Hepatic stellate cell (primary cell): ENCODE results near the gene IL1RAPL1.

Source experiments
- DNase-seq: peaks from one replicate; pipeline ENCODE4 v3.0.0; 2011; ENCODE audit warnings: low spot score

IL1RAPL1 gene

DNA sequence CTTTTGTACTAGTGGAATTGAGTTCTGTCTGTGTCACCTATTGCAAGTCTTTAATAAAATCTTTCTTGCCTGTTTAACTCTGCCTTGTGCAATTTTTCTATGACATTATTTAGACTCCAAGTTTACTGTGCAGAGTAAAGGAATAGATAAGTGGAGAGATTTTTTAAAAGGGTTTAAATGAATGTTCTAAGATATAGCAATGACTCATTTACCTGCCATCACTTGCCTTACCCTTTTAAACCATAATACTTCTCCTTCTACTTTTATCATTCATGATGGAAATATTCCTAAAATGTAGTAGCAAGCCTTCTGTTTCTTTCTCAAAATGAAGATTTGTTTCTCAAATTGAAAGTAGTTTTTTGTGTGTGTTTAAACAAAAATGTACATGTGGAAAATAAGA is 845.3 kb downstream of the IL1RAPL1 start:
- no peak for DNase-seq

DNA sequence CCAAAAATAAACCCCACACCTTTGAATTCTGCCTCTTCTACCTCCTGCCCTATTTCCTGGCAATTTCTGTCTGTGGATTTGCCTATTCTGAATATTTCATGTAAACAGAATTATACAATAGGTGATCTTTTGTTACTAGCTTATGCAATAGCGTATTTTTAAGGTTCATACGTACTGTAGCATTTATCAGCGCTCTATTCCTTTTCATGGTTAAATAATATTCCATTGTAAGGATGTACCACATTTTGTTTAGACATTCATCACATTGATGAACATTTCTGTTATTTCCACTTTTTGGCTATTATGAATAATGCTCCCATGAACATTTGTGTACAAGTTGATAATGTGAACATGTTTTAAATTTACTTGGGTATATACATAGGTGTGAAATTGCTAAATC is 847.7 kb downstream of the IL1RAPL1 start:
- no peak for DNase-seq

DNA sequence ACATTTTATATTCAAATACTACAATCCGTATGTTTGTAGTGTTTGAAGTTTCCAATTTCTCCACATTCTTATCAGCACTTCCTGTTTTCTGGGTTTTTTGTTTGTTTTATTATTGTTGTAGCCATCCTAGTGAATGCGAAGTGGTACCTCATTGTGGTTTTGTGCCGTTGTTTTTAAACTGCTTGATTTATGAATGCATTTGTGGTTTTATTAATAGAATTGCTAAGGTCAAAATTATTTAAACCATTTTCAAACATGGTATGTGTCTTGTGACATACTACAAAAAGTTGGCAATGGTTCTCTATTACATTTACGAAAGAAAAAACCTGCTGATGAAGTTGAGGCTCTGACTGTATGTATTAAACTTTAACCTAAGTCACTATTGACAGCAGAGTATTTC is 848.1 kb downstream of the IL1RAPL1 start:
- no peak for DNase-seq

DNA sequence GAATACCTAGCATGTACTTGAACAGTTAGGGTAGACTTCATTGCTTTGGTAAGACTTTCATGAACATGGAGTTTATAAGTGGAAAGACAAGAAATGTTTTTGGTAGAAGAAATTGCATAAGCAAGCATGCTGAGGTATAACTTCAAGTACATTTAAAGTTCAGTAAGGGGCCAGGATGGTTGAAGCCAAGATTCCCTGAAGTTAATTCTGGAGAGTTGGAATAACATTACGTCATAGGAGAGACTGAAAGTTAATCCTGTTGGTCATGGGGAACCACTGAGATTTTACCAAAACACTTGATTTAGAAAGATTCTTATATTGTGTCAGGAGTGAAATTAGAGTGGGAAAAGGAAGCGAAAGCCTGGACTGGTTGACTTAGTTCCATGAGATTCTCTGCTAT is 860.6 kb downstream of the IL1RAPL1 start:
- DNase-seq = no peak

DNA sequence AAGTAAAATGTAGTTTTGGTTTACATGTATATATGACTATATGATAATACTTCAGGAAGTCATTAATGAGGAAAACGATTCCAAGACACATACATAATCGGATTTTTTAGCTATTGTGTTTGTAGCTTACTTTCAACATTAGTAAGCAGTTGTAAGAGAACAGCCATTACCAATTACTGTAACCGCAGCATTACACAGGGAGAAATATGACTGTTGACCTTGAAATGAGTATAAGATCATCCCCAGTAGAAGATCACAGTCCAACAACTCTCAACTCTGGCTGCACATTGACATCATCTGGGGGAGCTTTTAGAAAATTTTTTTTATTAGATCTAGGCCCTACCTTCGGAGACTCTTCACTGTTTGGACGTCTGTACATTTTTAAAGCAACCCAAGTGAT is 866.1 kb downstream of the IL1RAPL1 start:
- no peak for DNase-seq

DNA sequence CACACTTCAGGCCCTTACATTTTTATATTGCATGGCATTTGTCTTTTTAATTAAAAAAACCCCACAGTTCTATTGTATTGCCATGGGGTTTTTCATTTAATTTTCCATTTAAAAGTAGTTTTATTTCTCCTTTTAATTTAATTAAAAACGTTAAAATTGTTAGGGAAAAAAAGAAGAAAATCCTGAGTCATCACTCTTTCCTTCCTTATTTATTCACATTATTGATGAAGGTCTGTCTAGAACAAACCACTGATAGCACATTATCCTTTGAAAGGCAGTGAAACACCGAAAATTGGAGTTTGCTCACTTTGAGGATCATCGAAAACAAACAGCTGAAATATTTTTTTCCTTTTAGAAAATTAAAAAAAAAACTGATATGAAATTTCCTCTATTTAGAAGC is 868.5 kb downstream of the IL1RAPL1 start:
- DNase-seq = no peak

DNA sequence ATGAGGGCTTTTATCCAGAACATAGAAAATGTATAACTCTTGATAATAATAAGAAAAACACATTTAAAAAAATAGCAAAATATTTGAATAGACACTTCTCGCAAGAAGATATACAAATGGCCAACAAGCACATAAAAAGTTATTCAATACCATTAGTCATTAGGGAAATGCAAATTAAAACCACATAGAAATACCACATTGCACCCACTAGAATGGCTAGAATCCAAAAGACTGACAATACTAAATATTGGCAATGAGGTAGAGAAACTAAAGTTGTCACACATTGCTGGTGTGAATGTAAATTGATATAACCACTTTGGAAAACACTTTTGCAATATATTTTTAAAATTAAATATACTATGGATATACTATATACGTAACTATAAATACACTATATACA is 873.8 kb downstream of the IL1RAPL1 start:
- no peak for DNase-seq

DNA sequence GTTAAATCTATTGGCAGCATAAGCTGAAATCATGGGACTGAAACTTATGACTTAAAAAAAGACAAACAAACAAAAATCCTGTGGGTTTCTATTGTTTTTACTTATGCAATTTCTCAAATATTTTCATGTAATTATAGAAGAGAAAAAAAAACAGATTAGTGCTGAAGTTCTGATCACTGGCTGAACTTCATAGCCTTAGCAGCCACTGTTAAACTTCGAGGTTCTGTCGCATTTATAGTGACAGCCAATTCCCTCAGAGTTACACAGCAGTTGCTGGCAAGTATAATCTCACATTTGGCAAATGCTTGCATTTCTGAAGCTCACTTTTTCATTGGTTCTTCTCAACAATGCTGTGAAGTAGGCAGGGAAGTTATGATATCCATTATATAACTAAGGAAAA is 879.2 kb downstream of the IL1RAPL1 start:
- no peak for DNase-seq

DNA sequence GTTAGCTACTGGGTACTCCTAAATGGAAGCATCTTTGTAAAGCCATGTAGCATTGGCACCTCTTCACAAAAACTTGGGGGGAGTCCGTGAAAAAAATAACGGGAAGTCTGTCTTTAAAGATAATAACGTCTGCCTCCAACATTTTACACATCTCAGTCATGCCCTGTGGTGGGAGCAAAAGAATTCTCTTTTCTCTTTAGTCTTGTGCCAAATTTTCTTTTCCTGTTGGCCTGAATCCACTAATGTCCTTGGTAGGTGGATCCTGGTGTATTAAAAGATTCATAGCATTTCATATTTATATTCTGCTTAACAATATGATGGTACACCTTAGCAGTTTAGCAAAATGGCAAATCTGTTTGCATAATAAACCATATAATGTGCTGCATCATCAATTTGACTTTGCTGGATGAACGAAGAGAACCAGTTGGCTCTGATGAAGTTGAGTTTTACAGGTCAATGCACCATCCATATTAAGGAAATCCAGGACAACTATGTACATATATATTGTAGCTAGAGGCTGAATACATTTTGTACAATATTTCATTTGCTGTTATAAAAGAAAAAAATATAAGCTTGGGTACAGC is 881.8 kb downstream of the IL1RAPL1 start:
- DNase-seq = no peak

DNA sequence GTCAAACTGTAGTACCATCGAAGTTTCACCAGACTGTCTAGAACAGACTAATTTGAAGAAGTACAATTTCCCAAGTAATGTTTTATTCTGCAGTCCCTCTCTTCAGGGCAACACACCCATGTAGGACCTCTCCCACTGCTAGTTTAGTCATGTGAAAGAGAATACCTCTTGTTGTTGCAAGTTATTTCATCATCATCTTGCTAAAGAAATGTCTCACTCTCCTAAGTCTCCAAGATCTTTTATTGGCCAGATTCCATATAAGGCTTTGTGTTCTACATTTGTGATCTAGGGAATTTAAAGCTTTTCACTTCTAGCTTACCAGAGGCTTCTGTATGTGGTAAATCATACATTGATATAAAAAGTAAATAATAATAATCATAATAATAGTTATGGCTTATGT is 882.8 kb downstream of the IL1RAPL1 start:
- DNase-seq = no peak

DNA sequence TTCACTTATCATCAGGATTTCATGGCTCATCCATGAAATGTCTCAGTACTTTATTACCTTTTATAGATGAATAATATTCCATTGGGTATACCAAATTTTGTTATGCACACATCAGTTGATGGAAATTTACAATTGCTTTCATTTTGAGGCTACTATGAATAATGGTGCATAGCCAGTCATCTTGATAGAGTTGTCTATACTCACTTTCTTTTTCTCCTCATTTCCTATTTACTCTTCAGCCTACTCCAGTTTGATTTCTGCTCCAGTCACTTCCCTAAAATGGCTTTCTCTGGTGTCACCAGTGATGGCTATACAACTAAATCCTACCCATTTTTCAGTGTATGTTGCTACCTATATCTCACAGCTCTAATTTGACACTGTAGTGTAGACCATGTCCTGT is 884.6 kb downstream of the IL1RAPL1 start:
- no peak for DNase-seq

DNA sequence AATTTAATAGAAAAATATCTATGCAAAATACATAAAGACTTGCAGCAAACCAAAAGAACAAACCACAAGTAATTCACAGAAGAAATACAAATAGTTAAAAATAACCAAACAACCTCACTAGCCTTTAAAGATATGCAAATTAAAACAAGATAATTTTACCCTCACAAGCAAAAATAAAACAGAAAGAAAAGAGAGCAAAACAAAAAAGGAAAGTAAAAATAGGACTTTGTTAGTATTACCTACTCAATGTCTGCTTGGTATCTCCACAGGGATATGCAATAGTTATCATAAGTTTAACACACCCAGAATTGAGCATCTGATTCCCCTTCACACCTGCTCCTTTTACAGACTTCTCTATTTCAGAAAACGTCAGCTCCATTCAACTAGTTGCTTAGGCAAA is 890.6 kb downstream of the IL1RAPL1 start:
- DNase-seq = no peak

DNA sequence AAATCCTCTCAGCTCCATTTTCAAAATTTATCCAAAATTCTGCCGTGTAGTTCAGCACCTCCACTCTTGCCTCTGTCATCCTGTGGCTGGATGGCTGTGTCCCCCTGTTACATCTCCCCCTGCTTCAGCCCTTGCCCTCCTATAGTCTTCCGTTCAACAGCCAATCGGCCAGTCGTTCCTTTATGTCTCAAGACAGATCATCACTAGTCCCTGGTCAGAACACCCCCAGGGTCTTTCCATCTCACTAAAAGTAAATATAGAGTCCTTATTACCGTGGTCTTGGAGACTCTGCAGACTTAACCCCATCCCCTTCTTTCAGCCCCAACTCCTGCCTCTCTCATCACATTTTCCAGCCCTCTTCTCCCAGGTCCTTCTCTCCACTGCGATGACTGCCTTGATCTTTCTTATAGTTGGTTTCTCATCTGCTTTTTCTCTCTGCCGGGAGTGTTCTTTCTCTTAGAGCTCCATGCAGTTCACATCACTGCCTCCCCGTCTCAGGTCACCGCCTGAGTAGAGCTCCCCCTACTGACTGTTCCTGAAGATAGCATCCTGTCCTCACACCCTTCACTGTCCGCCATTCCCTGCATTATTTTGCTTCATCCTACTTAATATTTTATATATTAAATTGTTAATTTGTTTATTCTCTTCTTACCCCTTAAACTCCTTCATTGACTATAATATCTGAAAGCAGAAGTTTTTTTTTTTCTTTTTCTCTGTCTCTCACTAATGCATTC is 891.3 kb downstream of the IL1RAPL1 start:
- DNase-seq = peak; percentile 2

DNA sequence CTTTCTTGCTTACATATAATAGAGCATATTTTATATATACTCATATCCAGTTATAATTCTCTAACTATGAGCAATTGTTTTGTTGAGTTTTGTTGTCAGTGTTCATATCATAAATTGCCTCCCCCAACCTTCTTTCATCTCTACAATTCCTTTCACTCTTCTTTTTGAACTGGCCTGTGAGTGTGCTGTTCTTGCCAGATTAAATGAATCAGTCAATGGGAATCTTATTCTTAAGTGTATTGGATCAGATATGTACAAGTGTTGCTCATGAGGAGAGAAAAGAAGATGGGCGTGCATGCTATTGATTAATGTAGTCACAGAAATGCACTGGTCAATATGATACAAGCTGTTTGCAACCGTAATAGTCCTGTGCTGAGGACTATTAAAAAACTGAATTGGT is 900.0 kb downstream of the IL1RAPL1 start:
- no peak for DNase-seq

DNA sequence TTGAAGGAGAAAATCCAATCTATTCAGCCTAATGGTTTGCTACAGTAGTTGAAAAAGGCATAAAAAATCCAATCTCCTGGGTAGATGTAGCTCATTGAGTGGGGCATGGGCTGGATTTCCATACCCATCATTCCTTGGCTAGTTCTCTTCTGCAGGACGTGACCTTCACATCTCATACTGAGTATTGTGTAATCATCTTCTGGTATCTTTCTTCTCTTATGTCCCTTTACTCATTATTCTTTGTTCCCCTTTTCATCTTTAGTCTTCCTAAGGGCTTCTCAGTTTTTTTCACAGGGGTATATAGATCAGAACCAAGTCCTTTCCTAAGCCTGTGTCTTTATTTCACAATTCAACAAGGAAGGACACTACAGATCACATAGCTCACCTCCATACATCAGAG is 900.5 kb downstream of the IL1RAPL1 start:
- no peak for DNase-seq

DNA sequence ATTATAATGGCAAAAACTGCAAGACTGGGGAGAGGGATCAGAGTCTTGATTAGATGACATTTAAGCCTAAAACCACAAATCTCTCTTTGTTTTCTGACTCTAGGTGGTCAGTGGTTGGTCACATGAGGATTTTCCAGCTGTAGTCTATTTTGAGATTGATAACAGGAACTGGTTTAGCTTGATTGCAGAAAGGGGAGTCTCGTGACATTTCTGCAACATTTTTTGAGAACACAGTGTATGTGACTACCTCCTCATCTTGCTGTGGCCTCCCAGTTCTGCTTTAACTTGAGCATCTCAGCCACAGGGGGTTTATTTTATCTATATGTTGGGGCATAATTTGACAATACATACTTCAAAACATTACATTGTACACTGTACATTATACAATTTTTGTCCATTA is 901.7 kb downstream of the IL1RAPL1 start:
- DNase-seq = no peak

DNA sequence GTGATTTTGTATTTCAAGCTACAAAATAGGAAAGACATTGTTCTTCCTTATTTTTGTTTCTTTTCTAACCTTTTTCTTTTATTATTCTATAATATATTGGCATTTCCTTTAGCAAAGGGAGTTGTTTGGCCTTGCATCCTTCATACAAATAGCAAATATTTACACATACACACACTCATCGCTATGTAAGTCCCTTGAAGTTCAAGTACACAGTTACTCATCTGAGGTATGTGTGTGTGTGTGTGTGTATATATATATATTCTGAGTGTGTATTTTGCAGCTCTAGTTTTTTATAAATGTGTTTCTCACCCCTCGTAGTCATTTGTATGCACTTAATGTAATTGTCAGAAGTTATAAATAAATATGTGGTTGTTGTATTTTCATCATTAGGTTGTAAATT is 903.4 kb downstream of the IL1RAPL1 start:
- no peak for DNase-seq

DNA sequence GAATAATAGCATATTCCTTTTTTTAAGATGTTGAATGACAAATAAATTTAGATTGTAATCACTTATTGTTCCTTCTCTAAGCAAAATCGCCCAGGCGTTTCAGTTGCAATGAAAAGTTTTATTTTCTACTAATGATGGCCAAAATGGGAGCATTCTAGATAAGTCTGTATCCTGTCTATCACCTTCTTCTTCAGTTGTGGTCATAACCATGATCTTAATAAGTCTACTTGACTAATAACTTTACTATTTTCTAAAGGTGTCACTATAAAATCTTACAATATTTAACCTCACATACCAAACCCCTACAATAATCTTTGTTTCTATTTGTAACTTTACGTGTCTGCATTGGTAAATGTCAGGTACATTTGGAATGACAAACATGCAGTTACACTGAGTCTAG is 904.4 kb downstream of the IL1RAPL1 start:
- DNase-seq = no peak

DNA sequence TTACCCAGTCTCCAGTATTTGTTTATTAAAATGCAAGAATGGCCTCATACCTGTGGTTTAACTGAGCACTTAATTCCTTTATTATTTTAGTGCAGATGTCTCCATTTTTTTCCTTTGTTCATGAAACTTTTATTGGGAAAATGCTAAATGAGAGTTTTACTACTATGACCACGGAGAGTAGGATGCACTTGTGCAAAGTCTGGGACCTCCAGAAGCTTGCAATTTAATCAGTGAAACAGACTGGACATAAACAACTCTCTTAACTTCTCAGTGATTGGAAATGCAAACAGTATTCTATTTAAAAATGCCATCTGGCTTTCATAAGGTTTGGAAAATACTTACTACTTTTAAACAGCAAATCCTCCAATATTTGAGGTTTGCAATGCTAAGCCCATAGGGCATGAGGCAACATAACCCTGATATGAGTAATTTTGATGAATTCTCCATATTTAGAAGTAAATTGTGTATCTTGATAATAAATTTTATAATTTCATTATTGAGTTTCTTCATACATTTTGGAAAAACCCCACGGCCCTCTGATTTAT is 909.5 kb downstream of the IL1RAPL1 start:
- DNase-seq = no peak

DNA sequence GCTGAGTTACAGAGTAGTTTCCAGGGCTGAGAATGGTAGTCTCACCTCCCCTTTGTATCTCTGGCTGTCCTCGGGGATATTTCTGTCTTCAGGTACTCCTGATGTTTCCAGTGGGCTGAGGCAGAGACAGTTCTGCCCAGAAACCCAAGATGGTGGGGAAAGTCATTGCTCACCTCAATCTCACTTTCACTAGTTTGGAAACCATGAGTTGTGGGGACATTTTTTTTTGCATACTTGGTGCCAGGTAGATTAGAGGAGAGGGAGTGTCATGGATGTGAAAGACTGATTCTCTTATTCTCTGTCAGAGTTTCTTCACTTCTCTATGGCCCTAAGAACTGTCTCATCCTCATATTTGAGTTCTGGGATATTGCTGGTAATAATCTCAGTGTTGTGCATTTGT is 919.5 kb downstream of the IL1RAPL1 start:
- no peak for DNase-seq

DNA sequence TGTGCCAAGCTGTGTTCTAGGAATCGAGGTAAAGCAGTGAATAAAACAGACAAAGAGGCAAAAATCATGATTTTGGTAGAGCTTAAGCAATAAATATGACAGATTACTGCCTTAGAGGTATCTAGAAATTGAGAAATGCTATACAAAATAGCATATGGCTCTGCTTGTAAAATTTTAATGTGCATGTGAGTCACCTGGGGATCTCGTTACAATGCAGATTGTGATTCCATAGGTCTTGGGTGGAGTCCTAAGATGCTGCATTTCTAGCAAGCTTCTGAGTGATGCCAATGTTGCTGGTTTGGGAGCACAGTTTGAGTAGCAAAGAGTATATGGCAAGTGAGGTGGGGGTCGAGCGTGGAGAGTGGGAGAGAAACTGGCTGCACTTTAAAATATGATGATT is 930.9 kb downstream of the IL1RAPL1 start:
- no peak for DNase-seq

DNA sequence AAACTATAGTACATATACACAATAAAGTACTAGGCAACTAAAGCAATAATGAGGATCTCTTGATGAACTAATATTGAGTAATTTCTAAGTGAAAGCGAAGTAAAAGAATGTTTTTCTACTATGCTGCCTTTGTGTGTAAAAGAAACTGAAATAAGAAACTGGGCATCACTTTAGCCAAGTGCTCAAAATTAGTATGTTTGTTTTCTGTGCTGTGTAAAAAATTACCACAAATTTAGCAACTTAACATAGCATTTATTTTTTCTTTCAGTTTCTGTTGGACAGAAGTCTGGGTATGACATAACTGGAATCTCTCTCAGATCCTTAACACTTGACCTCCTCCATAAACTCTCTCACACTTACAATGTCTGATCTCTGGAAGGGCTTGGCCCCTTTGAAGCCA is 941.0 kb downstream of the IL1RAPL1 start:
- no peak for DNase-seq

DNA sequence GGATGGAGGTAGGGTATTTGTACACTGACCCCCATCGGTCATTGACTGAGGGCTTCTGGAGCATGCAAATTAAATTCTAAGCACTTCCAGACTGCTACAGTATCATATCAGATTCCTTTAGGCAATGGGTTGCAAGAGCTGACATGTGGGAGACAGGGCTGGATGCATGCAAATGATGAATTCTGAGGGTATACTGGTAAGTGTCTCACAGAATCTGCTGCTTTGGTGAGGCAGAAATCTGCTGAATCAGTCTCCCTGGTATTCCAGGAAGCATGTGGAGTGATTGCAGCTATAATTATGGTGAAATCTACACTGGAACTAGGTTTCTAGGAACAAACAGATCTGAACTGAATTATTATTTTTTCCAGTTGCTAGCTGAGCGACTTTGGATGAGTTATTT is 943.3 kb downstream of the IL1RAPL1 start:
- peak; percentile 2 for DNase-seq

DNA sequence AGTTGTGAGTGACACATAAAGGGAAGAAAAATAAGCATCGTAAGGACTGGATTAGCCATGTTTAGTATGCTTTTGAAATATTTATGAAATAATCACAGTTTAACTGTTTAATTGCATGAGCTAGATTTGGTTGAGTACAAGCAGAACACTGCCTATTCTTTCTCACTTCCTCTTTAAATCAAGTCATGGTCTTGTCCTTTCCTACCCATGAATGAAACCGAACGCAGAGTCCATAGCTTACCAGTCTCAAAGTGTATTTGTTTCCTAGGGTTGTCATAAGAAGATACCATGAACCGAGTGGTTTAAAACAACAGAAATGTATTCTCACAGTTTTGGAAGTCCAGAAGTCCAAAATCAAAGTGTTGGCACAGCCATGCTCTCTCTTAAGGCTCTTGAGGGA is 944.1 kb downstream of the IL1RAPL1 start:
- no peak for DNase-seq
